Memory B cell (primary cell): ENCODE data around the gene ZNF750.
A peak's percentile ranks its signal among the peaks of the same experiment; 100 is the strongest.

Experiments
- ATAC-seq: fragments of 150-1000 bp; cut with Tn5 transposase; 2 replicates; pipeline ENCODE4 v1.10.0; 2021; ENCODE audit warnings: low read depth, mild to moderate bottlenecking, moderate library complexity
- DNase-seq, 2 donors: peaks; one replicate each; pipeline ENCODE4 v3.0.0; 2022; ENCODE audit warnings: low spot score in 2 of 2
- H3K27ac Mint-ChIP-seq: one replicate; pipeline ENCODE4 v1.8.0; 2022; ENCODE audit warnings: mild to moderate bottlenecking, moderate library complexity, mixed read lengths
- H3K27me3 Mint-ChIP-seq: one replicate; pipeline ENCODE4 v1.8.0; 2022; ENCODE audit warnings: mixed read lengths
- H3K36me3 Mint-ChIP-seq: one replicate; pipeline ENCODE4 v1.8.0; 2022; ENCODE audit warnings: mild to moderate bottlenecking, mixed read lengths
- H3K4me1 Mint-ChIP-seq: one replicate; pipeline ENCODE4 v1.8.0; 2022; ENCODE audit warnings: mixed read lengths
- H3K4me3 Mint-ChIP-seq: one replicate; pipeline ENCODE4 v1.8.0; 2022; ENCODE audit warnings: mild to moderate bottlenecking, moderate library complexity, mixed read lengths
- H3K9me3 Mint-ChIP-seq: one replicate; pipeline ENCODE4 v1.8.0; 2022; ENCODE audit warnings: mixed read lengths

The ZNF750 gene

GRCh38 chr17:82878527-82878926 is 38.7 kb upstream of the ZNF750 start:
- Mint-ChIP-seq H3K27me3 (no peaks in the 10 kb centered on the region), H3K4me1 (peaks cover 13% of the 10 kb centered on the region), H3K9me3 (peaks cover 2% of the 10 kb centered on the region), H3K36me3 (peaks cover 9% of the 10 kb centered on the region), H3K27ac (no peak overlapping the region), H3K4me3 (no peak overlapping the region)
- ATAC-seq (no peak), DNase-seq (no peak)

DNA sequence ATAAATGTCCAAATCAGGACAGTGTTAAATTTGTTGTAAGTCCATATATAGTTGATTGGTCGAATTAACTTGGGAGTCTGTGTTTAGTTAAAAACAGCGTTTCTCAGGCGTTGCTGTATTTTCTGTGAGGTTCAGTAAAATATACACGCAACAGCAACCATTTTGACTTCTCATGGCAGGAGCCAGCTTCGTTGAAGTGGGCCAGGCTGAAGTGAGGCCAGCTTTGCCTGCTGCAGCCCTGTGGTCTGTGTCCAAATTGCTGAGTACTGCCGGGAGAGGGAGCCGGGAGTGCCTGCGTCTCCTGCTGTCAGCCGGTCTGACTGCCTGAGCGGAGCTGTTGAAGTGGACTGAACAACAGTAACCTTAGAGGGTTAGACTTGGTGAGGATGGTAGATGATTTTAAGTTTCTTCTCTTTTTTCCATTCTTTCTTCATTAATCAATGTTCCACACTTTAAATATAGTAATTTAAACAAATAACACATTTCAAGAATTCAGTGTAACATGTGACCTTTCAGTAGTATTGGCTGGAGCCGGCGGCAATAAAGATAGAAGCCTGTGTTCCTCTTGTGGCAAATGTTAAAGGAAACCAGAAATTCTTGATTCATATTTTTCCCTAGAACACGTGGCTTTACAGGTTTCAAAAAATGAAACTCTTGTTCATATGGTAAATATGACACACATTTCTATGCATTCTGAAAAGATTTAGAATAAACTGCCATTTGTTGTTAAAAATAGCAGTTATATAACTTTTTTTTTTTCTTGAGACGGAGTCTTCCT is 37.0 kb upstream of the ZNF750 start:
- Mint-ChIP-seq H3K27me3 (no peaks in the 10 kb centered on the region), H3K4me3 (no peak overlapping the region), H3K27ac (no peak overlapping the region), H3K9me3 (peaks cover 2% of the 10 kb centered on the region), H3K4me1 (peaks cover 21% of the 10 kb centered on the region), H3K36me3 (peaks cover 9% of the 10 kb centered on the region)
- ATAC-seq (no peak), DNase-seq (no peak)

GRCh38 chr17:82876149-82876548 is 36.3 kb upstream of the ZNF750 start:
- H3K36me3 Mint-ChIP-seq: peaks cover 9% of the 10 kb centered on the region
- DNase-seq (no peak), ATAC-seq (no peak)
- H3K9me3 Mint-ChIP-seq: peaks cover 2% of the 10 kb centered on the region
- no peak overlapping the region for H3K27ac Mint-ChIP-seq
- no peaks in the 10 kb centered on the region for H3K27me3 Mint-ChIP-seq
- H3K4me1 Mint-ChIP-seq: peaks cover 24% of the 10 kb centered on the region
- H3K4me3 Mint-ChIP-seq: no peak overlapping the region

DNA sequence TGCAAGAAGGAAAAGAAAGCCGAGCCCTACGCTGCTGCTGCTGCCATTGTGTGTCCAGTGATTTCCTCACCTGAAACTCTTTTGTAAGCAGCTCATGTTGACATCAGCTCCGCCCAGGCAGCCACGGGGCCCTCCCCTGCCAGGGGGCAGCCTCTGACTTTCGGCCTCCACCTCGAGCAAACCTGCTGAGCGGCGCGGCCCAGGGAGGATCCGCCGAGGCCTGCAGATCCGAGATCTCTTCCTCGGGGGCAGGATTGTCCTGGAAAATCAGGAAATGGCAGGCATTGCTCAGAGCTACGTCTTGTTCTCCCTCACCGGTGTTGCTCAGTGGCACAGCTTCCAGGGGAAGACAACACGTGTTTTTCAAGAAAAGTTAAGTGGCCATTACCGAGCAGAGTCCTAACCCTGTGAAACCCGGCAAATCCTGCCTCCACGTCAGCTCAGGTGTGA is 35.6 kb upstream of the ZNF750 start:
- DNase-seq (no peak), ATAC-seq (no peak)
- no peaks in the 10 kb centered on the region for H3K27me3 Mint-ChIP-seq
- H3K9me3 Mint-ChIP-seq: peaks cover 2% of the 10 kb centered on the region
- H3K4me3 Mint-ChIP-seq: no peak overlapping the region
- peaks cover 29% of the 10 kb centered on the region for H3K4me1 Mint-ChIP-seq
- H3K27ac Mint-ChIP-seq: no peak overlapping the region
- H3K36me3 Mint-ChIP-seq: peaks cover 10% of the 10 kb centered on the region

DNA sequence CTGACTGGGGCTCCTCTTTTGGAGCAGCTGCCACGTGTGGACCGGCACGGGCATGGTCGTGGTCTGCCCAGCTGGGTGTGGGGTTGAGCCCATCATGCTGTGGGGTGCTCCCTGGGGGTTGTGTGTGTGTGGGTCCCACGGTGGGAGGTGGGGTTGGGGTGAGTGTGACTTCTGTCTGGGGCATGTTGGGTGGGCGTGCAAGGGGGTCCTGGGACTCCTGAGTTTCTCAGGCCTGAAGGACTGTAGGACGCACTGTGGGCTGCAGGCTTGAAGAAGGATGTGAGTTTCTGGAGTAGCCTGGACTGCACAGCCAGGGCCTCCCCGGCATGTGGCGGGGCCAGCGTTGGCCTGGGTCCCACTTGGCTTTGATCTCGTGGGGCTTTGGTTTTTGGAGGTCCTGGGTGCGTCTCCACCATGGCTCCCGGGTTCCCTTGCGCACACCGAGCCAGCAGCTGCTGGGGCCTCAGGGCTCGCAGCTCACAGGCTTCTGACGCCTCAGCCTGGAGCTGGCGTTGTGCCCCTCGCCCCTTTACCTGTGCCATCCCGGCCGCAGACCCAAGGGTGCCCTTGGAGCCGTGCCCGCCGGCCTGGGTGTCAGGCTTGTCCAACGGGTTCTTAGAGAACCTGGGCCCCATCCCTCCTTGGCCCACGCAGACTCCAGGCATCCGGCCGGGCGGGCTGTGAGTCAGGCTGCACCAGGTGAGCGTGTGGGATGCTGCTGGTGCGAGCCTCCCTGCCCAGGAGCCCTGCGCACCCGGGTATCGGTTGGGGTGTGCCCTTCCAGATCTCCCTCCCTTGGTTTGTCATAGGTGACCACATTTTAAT is 34.4 kb upstream of the ZNF750 start:
- Mint-ChIP-seq H3K27ac (peak overlapping the region; percentile 45), H3K36me3 (peaks cover 8% of the 10 kb centered on the region), H3K27me3 (no peaks in the 10 kb centered on the region), H3K4me3 (no peak overlapping the region), H3K9me3 (no peaks in the 10 kb centered on the region), H3K4me1 (peaks cover 34% of the 10 kb centered on the region)
- no peak for ATAC-seq
- no peak for DNase-seq

DNA sequence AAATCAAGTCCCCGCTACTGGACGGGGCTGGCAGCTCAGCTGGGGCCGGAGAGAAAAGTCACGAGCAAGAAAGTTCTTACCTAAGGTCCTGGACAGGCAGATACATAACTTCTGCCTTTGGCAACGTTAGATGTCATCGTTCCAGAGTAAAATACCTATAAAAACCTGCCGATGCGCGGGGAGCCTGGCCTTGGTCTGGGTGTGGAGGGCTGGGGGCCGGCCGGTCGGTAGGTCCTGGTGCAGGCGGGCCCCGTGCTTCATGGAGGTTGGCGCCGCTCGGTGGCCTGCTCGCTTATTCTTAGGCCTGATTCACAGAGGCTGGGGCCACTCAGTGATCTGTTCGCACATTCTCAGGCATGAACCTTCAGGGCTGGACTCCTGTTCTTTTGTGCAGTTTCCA is 33.7 kb upstream of the ZNF750 start:
- Mint-ChIP-seq H3K27me3 (no peaks in the 10 kb centered on the region), H3K36me3 (peaks cover 7% of the 10 kb centered on the region)
- no peak for ATAC-seq

DNA sequence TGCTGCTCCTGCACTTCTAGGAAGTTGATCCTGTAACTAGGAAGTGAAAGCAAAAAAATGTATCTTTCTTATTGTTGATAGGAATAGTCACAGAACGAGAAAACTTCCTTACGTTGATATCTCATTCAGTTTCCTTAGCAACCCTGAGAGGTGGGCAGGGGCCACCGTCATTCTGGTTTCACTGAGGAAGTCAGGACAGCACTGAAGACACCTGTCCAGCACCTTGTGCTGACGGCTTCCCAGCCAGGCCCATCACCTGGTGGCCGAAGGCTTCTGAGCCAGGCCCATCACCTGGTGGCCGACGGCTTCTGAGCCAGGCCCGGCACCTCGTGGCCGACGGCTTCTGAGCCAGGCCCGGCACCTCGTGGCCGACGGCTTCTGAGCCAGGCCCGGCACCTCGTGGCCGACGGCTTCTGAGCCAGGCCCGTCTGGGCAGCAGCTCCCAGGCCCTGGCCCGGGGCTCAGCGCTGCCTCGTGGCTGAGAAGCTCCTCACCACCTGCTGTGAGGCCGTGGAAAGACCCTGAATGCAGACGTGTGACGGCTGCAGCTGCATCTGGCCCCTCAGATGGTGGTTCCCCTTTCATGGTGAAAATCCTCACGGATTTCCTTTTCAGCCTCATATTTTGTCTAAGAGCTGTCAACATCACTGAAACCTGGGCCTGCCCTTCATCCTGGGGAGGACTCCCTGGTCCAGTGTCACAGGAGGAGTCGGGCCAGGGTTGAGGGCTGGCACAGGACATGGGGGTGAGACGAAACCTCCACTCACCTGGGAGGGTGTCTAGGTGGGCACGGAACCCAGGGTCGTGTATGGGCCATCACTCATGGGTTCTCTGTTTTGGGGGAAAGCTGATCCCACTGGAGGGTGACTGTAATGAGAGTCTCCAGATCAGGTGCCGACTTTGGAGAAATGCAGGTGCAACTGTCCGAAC is 33.0 kb upstream of the ZNF750 start:
- Mint-ChIP-seq H3K36me3 (peaks cover 4% of the 10 kb centered on the region), H3K4me3 (peak overlapping the region; percentile 11), H3K9me3 (no peaks in the 10 kb centered on the region), H3K27me3 (no peaks in the 10 kb centered on the region), H3K4me1 (peaks cover 32% of the 10 kb centered on the region), H3K27ac (peak overlapping the region; percentile 87)
- ATAC-seq (peak; percentile 43), DNase-seq (peak; percentile 52 to 56)

More for the DNA sequence above, 33.7 kb upstream of the ZNF750 start:
- DNase-seq: no peak
- Mint-ChIP-seq H3K4me3 (no peak overlapping the region), H3K4me1 (peaks cover 34% of the 10 kb centered on the region), H3K27ac (peak overlapping the region; percentile 75), H3K9me3 (no peaks in the 10 kb centered on the region)

- Mint-ChIP-seq H3K27me3 (no peaks in the 10 kb centered on the region), H3K4me1 (peaks cover 32% of the 10 kb centered on the region), H3K36me3 (peaks cover 4% of the 10 kb centered on the region), H3K4me3 (peak overlapping the region; percentile 41), H3K9me3 (no peaks in the 10 kb centered on the region), H3K27ac (peak overlapping the region; percentile 87)
- ATAC-seq (no peak), DNase-seq (no peak)
Measured at GRCh38 chr17:82871776-82872561, 32.1 kb upstream of the ZNF750 start.

- Mint-ChIP-seq H3K36me3 (peaks cover 4% of the 10 kb centered on the region), H3K27ac (peak overlapping the region; percentile 87), H3K4me3 (peak overlapping the region; percentile 64), H3K9me3 (no peaks in the 10 kb centered on the region), H3K27me3 (no peaks in the 10 kb centered on the region), H3K4me1 (peaks cover 32% of the 10 kb centered on the region)
- DNase-seq (peak; percentile 72 to 83), ATAC-seq (peak; percentile 87)
Measured at GRCh38 chr17:82871056-82871775, 31.4 kb upstream of the ZNF750 start.

DNA sequence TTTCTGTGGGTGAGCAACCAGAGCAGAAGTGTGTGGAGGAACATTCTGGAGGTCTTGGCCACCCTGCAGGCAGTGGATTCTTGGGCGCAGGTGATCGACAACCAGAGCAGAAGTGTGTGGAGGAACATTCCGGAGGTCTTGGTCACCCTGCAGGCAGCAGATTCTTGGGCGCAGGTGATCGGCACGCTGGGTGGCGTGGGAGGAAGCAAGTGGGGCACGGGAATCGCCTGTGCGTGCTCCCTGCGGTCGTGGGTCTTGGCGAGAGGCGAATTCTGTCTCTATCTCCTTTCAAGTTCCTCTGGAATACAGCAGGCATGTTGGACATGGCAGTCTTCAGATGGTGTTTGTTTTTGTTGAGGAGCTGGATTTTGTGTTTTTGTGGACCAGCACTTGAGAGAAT is 30.7 kb upstream of the ZNF750 start:
- no peaks in the 10 kb centered on the region for H3K9me3 Mint-ChIP-seq
- no peaks in the 10 kb centered on the region for H3K27me3 Mint-ChIP-seq
- peak overlapping the region; percentile 64 for H3K4me3 Mint-ChIP-seq
- peaks cover 35% of the 10 kb centered on the region for H3K4me1 Mint-ChIP-seq
- H3K36me3 Mint-ChIP-seq: peaks cover 4% of the 10 kb centered on the region
- H3K27ac Mint-ChIP-seq: peak overlapping the region; percentile 87
- ATAC-seq (no peak), DNase-seq (no peak)

DNA sequence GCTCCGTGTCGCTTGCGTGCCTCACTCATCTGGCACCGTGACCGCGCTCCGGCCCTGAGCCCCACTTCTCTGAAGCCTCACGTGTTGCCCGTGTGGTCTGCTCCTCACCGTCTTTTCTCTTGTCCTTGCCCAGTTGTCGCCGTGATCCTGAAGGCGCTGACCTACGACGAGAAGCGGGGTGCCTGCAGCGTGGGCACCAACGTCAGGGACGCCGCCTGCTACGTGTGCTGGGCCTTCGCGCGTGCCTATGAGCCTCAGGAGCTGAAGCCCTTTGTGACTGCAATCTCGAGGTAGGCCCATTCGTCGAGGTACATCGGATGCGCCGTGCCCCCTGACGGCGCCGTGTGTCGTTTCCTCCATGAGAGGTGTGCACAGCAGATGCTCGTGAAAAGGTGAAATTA is 30.3 kb upstream of the ZNF750 start:
- Mint-ChIP-seq H3K9me3 (no peaks in the 10 kb centered on the region), H3K4me1 (peaks cover 36% of the 10 kb centered on the region), H3K27me3 (no peaks in the 10 kb centered on the region), H3K27ac (peak overlapping the region; percentile 87), H3K4me3 (peak overlapping the region; percentile 49), H3K36me3 (peaks cover 4% of the 10 kb centered on the region)
- DNase-seq: no peak
- no peak for ATAC-seq

- ATAC-seq (no peak), DNase-seq (no peak)
- H3K36me3 Mint-ChIP-seq: peaks cover 4% of the 10 kb centered on the region
- no peaks in the 10 kb centered on the region for H3K9me3 Mint-ChIP-seq
- peak overlapping the region; percentile 87 for H3K27ac Mint-ChIP-seq
- H3K4me1 Mint-ChIP-seq: peaks cover 40% of the 10 kb centered on the region
- no peak overlapping the region for H3K4me3 Mint-ChIP-seq
- H3K27me3 Mint-ChIP-seq: no peaks in the 10 kb centered on the region
Measured at GRCh38 chr17:82869536-82869935, 29.7 kb upstream of the ZNF750 start.
